ENCODE measurements around the gene RHBDL1.
"Not testable (repeated sequence)": the region's sequence is repeated elsewhere in the genome, so short reads cannot be mapped to it uniquely, and the experiment has no call there.

GRCh38 chr16:712740-713250 lies 37.3 kb downstream of the RHBDL1 start:
- not testable (repeated sequence) for TF ChIP-seq EZH2phosphoT487 (IDR thresholded peaks at IDR 0.05; ENCODE audit: borderline replicate concordance, low read length)
- TF ChIP-seq CTCF (IDR thresholded peaks at IDR 0.05; ENCODE audit: low read depth, low read length, poor library complexity, severe bottlenecking): peak; percentile 50
